Upper lobe of left lung (tissue), 4 donors: Measurements from ENCODE around the gene IER3IP1.

Source experiments
- CTCF ChIP-seq, 6 experiments: fragments of 450-650 bp in 4 of 6; fragments of 200-600 bp in 2 of 6; sonication (generic) in 2 of 6; IDR thresholded peaks; one replicate each; pipeline ENCODE4 v1.5.1; 2016 to 2019; ENCODE audit warnings: antibody characterized with exemption in 6 of 6
- EP300 ChIP-seq, 4 donors: sonication (generic); formaldehyde crosslinking; IDR thresholded peaks; one replicate each; pipeline ENCODE4 v1.5.1; 2017; ENCODE audit warnings: antibody characterized with exemption in 4 of 4, control low read depth in 2 of 4

GRCh38 chr18:47160256-47160655 is 15.9 kb downstream of the IER3IP1 start:
- no peak for TF ChIP-seq CTCF (IDR thresholded peaks at IDR 0.05)
- no peak for TF ChIP-seq EP300 (IDR thresholded peaks at IDR 0.05)
